Fibroblast of lung (primary cell): ENCODE data around the gene TRPT1.

ENCODE experiments used
- CTCF ChIP-seq, 2 donors: IDR thresholded peaks in 1 of 2; conservative IDR thresholded peaks in 1 of 2; 1 replicate in 1 of 2; 2 replicates in 1 of 2; pipeline ENCODE4 v1.5.1; 2011 to 2012; ENCODE audit warnings: low read length in 2 of 2, control low read depth in 1 of 2, inconsistent platforms in 1 of 2, low read depth in 1 of 2, mild to moderate bottlenecking in 1 of 2
- EZH2 ChIP-seq: IDR thresholded peaks from 2 replicates; pipeline ENCODE4 v1.5.1; 2012; ENCODE audit warnings: low read length, control low read depth, mild to moderate bottlenecking; ENCODE audit errors: missing control alignments

DNA sequence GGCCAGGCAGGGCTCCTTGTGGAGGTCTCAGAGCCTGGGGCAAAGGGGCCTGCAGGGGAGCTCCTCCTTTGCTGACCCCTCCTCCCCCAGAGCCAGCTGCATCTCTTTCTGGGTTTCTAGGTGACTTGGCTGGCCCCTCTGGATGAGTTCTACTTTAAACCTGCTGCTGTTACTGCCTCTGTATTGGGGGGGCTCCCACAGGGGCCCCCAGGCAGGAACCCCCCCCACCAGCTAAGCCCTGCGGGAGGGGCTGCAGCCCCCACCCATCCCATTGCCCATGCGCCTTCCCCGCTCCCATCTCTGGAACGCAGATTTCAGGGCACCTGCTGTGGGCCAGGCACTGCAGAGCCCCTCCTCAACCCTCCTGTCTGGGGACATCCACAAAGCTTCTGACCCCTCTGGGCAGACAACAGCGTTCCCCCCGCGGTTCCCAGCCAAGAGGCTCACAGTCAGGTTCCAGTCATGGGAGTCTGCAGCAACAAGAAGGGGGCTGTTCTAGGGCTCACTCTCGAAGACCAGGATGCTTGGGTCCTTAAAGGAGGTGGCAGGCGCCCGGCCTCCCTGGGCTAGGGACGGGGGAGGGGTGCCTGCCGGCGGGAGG lies 24.5 kb upstream of the TRPT1 start:
- TF ChIP-seq CTCF (conservative IDR thresholded peaks at IDR 0.05 in 1 of 2, IDR thresholded peaks at IDR 0.05 in 1 of 2; ENCODE audit: low read depth in 1 of 2, low read length in 2 of 2) (no peak), EZH2 (no peak)
